Activated T-cell treated with anti-CD3 and anti-CD28 coated beads for 1 hour (primary cell): ENCODE results near the gene ATP5ME.
"Not testable (repeated sequence)": the region's sequence is repeated elsewhere in the genome, so short reads cannot be mapped to it uniquely, and the experiment has no call there.

Experiments
- DNase-seq: peaks from one replicate; pipeline ENCODE4 v3.0.0-alpha.2; 2020; ENCODE audit warnings: low read depth

ATP5ME gene, protein sequence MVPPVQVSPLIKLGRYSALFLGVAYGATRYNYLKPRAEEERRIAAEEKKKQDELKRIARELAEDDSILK

DNA sequence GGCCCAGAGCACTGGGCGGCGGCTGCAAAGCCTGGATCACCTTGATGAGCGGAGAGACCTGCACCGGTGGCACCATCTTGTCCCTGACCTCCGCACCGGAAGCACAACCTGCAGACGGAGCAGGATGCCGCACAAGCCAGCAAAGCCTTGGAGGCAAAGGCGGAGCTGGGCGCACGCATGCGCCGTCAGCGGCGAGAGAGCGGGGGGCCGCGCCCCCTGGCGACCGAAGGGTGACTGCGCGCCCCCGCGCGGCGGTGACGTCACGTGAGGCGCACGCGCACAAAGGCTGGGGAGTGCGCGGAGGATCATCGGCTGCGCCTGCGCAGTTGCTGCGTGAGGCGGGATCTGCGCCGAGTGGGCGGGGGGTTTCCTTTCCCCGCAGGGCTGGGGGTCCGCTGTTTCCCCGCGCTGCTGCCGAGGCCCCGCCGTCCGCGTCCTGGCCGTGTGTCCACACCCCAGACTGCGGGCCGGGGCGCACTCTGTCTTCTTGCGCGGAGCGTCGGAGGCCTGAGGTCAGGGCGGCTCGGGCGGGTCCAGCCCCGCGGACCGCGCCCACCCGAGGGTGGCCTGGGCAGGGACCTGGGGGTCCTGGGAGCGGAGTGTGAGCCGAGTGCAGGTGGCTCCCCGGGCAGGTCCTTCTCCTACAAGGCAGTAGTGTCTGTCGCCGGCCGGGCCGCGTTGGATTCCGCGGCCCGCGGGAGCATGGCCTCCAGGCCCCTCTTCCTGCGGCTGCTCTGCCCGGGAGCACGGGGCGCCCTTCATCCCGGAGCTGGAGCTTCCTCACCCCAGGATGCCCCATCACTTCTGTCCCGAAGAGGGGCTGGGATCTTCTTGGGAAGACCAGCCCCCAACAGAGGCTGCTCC lies at the start of gene ATP5ME, which contains the start of gene MYL5:
Gene ATP5ME, minus strand, starts transcription at position 105 of the 864 bp plus-strand sequence. Its CDS starts 29 bp downstream, at position 76.
Gene MYL5, plus strand, starts transcription at position 371 of the 864 bp plus-strand sequence. CDS start 3,485 bp downstream, outside the sequence.
- peak; percentile 95 for DNase-seq

DNA sequence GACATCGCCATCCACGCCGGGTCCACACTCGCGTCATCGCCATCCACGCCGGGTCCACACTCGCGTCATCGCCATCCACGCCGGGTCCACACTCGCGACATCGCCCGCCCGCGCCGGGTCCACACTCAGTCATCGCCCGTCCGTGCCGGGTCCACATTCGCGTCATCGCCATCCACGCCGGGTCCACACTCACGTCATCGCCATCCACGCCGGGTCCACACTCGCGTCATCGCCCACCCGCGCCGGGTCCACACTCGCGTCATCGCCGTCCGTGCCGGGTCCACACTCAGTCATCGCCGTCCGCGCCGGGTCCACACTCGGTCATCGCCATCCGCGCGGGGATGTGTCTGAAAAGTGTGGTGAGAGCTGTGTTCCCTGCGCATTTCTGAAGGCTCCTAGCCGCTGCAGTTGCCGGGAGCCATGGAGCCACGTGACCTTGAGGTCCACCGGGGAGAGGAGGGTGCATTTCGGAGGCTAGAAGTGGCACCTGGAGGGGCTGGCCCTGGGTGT lies 48.8 kb upstream of the ATP5ME start:
- no peak for DNase-seq

DNA sequence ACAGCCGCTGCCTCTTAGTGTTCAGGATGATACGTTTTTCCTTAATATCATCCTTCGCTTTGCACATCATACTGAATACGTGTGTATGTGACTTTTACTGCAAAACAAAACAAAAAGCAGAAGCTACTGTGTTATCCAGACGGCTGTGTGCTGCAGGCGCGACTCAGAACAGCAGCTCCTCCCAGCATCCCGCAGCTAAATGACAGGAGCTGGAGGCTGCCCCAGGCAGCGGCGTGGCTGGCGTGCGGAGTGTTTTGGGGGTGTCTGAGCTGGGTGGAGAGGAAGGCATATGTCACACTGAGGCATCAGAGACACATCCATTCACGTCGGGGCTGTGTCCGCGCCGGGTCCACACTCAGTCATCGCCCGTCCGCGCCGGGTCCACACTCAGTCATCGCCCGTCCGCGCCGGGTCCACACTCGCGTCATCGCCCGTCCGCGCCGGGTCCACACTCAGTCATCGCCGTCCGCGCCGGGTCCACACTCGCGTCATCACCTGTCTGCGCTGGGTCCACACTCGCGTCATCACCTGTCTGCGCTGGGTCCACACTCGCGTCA lies 48.2 kb upstream of the ATP5ME start:
- no peak for DNase-seq

DNA sequence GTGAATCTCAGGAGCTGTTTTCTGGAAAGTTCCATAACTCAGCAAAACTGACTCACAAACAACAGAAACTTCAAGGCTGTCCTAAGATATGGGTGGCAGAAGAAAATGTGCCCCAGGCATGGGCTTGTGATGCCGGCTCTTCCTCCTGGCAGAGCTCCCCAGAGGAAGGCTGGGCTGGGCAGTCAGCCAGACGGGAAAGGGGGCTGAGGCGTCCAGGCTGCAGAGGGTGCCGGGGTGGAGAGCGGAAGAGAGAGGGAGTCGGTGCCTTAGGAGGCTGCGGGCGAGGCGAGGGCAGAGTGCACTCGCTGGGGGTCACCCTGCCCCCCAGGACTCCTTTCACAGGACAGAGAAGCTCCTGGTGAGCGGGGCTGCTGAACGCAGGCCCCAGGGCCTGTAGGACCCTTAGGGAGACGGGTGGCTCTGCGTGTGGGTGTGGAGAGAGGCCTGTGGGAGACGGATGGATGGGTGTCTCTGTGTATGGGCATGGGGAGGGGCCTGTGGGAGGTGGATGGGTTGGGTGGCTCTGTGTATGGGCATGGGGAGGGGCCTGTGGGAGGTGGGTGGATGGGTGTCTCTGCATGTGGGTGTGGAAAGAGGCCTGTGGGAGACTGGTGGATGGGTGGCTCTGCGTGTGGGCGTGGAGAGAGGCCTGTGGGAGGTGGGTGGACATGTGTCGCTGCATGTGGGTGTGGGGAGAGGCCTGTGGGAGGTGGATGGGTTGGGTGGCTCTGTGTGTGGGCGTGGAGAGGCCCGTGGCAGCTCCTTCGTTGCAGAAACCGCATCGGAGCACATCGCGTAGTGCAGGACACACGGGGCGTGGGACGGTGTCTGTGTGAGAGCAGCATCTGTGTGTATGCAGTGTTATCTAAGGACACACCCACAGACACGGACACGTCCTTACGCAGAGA lies 47.4 kb upstream of the ATP5ME start:
- DNase-seq = no peak

DNA sequence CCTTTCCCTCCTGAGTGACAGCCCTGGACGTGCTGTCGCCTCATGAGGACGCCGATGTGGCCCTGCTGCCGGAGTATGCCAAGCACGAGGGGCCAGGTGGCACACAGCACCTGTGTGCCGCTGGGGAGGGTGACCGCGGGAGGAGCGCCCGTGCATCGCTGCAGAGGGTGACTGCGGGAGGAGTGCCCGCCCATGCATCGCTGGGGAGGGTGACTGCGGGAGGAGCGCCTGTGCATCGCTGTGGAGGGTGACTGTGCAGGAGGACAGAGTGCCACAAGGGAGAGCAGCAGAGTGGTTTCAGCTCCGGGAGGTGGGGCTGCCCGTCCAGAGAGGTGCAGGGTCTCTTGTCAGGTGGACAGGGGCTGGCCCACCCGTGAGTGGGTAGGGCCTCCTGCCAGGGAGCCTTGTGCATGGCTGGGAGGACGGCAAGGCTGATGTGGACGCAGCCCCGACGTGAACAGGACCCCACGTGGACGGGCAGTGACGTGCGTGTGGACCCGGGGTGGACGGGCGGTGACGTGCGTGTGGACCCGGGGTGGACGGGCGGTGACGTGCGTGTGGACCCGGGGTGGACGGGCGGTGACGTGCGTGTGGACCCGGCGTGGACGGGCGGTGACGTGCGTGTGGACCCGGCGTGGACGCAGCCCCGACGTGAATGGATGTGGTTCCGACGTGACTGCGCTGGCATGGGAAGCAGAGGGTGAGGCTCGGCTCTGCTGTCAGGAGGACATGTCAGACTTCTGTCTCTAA lies 46.2 kb upstream of the ATP5ME start:
- no peak for DNase-seq

DNA sequence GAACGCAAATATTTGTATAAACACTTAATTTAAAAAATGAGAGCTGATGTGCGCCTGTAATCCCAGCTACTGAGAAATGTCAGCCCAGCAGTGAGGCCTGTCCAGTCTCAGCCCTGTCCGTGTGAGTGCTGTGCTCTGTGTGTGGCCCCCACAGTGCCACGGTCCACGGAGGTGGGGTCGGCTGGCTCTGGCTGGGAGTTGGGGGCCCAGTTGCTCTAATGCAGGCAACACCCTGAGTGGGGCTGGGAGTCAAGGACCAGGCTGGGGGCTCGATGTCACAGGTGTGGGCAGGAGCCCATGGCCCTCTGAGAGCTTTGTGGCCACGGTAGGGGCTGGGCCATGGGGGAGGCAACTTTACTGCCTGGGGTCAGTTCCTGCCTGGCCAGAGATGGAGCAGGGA lies 44.4 kb upstream of the ATP5ME start:
- DNase-seq = no peak

DNA sequence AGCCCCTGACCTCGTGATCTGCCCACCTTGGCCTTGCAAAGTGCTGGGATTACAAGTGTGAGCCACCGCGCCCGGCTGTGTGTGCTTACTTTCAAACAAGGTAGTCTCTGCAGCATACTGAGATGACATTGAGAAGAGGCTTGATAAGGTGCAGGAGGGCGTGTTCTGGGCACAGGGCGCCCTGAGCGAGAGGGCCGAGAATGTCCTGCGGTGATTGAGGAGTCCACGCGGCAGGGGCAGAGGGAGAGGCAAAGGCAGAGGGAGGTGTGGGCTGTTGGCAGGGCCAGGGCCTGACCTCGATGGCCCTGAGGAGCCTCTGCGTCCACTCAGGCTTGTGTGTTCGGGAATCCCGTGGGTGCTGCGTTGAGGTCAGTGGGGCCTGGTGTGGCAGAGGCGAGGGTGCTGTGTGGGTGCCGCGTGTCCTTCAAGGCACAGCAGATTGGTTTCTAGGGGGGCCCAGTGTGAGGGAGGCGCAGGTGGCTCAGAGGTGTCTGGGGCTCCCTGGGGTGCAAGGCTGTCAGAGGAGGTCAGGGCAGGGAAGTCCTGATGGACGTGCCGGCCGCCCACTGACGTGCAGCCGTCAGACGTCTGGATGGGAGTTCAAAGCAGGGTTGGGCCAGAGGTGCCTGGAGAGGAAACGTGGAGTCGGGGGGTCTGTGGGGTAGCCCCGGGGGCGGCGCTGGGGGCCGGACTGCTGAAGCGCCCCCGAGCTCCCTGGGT lies 43.7 kb upstream of the ATP5ME start:
- DNase-seq = no peak

DNA sequence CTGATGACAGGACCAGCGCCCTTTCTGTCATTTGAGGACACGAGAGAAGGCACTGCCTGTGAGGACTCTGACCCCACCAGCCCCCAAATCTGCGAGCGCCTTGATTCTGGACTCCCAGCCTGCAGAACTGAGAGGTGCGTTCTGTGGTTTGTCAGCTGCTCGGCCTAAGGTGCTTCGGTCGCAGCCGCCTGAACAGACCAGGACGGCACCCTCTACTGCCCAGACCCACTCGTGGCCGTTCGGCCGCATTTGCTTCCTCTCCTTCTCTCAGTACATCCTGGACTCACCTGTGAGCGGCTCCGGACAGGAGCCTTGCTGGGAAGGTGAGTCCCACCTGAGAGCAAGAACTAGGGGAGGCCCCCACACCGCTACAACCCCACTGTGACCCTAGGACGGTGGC lies 40.0 kb upstream of the ATP5ME start:
- no peak for DNase-seq

DNA sequence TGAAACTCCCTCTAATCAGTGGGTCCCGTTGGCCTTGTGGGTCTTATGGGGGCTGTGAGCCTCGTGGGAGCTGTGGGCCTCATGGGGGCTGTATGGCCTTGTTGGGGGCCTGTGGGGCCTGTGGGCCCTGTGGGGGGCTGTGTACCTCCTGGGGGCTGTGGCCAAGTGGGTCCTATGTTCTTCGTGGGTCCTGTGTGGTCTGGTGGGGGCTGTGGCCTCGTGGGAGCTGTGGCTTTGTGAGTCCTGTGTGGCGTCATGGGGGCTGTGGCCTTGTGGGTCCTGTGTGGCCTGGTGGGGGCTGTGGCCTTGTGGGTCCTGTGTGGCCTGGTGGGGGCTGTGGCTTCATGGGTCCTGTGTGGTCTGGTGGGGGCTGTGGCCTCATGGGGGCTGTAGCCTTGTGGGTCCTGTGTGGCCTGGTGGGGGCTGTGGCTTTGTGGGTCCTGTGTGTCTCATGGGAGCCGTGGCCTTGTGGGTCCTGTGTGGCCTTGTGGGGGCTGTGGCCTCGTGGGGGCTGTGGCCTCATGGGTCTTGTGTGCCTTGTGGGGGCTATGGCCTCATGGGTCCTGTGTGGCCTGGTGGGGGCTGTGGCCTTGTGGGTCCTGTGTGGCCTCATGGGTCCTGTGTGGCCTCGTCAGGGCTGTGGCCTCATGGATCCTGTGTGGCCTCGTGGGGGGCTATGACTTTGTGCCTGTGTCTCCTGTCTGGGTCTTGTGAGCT lies 39.0 kb upstream of the ATP5ME start:
- DNase-seq = no peak

DNA sequence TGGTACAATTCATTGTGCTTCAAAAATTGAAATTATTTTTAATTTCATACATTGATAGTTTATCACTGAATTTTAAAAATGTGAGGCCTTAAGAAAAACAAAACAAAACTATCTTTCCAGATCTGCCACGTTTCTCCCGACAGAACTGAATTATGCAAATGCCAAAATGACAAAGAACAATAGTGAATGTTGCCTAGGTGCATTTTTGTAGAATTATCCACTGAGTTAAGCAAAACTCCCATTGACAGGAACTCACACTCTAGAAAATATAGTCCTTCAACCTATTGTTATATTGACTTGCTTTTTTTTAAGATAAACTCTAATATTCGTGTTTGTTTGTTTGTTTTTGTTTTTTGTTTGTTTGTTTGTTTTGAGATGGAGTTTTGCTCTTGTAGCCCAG lies 38.0 kb upstream of the ATP5ME start:
- DNase-seq = no peak

DNA sequence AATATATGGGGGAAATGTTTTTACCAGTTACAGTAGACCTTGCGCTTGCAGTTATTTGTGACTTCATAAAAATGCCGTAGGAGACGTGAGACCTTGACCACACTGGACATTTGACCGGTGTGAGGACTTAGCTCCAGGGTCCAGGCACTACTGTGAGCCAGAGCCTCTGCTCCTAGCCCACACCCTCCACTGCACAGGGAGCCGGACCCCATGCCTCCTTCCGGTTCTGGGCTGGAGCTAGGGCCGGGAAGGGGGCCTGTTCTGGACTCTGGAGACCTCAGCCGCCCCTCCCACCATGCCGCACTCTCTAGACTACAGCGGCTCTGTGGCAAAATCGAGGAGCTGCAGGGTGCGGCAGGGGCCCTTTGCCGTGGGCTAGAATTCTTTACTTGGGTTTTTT lies 36.8 kb upstream of the ATP5ME start:
- DNase-seq = no peak

DNA sequence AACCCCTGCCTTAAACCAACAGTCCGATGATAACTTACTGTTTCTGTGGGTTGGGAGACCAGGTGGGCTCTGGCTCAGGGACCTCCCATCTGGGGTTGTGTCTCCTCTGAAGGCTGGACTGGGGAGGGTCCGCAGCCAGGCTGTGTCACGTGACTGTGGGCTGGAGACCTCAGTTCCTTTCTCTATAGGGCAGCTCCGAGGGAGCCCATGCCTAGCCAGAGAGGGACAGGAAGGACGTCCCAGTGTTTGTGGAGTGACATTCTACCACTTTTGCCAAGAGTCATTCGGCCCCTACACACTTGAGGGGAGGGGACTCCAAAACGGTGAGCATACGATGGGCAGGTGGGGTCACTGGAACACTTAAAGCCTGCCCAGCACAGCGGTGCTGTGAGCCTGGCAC lies 36.0 kb upstream of the ATP5ME start:
- DNase-seq = no peak

DNA sequence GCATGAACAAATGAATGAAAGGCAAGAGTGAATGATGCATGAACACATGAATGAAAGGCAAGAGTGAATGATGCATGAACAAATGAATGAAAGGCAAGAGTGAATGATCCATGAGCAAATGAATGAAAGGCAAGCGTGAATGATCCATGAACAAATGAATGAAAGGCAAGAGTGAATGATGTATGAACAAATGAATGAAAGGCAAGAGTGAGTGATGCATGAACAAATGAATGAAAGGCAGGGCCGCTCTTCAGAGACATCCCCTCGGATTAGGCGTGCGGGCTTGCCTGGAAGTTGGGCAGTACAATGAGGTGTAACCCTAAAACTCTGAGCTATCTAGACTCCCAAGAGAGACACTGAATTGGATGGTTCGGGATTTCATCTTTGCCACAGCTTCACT lies 35.3 kb upstream of the ATP5ME start:
- DNase-seq = no peak

DNA sequence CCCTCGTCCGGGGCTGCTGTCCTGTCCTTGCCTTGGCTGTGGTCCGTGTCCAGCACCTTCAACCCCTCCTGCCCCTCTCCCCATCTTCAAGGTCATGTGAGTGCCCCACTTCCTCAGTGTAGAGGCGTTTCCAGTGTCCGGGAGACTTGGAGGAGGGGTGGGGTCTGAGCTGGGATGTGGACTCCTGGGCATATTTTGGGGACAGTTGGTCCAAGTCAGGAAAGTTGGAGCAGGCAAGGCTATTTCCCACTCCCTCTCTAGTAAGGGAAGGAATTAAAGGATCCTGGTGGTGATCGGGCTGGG lies 34.5 kb upstream of the ATP5ME start:
- no peak for DNase-seq

DNA sequence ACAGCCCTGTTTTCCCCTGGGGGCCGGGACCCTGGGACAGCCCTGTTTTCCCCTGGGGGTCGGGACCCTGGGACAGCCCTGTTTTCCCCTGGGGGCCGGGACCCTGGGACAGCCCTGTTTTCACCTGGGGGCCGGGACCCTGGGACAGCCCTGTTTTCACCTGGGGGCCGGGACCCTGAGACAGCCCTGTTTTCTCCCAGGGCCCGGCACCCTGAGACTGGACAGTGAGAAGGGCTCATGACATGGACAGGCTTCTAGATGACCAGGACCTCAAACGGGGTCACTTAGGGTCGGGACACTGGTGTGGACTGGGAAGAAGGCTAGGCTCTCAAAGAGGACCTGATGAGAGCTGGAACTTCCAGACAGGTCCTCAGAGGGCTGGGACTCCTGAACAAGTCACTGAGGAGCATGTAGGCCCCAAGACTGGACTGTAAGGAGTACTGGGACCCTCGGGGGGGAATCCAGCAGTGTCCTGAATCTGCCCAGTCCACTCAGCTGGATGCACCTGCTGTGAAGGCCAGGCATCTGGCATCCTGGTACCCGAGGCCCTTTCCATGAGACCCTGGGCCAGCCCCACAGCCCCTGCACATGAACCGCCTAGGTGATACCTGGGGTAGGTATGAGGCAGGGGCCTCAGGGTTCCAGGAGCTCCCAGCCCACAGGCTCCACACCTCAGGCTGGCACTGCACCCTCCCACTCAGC lies 34.0 kb upstream of the ATP5ME start:
- DNase-seq = no peak

DNA sequence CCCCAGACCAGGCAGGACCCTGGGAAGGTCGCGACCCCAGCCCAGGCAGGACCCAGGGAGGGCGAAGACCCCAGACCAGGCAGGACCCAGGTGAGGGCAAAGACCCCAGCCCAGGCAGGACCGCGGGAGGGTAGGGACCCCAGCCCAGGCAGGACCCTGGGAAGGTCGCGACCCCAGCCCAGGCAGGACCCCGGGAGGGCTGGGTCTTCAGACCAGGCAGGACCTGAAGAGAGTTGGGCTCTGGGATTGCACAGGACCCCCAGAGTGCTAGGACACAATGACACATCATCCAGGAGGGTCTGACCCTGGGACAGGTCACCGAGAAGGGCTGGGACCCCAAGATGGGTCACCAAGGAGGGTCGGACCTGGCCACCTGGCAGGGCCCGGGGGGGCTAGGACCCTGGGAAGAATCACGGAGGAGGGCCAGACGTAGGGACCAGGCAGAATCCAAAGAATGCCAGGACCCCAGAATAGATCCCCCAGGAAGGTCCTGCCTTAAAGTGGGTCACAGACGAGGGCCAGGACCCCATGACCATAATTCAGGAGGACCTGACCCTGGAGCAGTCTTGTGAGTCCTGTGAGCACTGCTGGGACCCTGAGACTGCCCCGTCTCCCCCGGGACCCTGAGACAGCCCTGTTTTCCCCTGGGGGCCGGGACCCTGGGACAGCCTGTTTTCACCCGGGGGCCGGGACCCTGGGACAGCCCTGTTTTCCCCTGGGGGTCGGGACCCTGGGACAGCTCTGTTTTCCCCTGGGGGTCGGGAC lies 32.9 kb upstream of the ATP5ME start:
- DNase-seq = no peak

DNA sequence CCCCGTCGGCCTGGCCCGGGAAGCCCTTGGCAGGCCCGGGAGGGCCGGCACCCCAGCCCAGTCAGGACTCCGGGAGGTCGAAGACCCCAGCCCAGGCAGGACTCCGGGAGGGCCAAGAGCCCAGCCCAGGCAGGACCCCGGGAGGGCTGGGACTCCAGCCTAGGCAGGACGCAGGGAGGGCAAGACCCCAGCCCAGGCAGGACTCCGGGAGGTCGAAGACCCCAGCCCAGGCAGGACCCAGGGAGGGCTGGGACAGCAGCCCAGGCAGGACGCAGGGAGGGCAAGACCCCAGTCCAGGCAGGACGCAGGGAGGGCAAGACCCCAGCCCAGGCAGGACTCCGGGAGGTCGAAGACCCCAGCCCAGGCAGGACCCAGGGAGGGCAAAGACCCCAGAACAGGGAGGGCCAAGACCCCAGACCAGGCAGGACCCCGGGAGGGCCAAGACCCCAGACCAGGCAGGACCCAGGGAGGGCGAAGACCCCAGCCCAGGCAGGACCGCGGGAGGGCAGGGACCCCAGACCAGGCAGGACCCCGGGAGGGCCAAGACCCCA lies 32.1 kb upstream of the ATP5ME start:
- not testable (repeated sequence) for DNase-seq

DNA sequence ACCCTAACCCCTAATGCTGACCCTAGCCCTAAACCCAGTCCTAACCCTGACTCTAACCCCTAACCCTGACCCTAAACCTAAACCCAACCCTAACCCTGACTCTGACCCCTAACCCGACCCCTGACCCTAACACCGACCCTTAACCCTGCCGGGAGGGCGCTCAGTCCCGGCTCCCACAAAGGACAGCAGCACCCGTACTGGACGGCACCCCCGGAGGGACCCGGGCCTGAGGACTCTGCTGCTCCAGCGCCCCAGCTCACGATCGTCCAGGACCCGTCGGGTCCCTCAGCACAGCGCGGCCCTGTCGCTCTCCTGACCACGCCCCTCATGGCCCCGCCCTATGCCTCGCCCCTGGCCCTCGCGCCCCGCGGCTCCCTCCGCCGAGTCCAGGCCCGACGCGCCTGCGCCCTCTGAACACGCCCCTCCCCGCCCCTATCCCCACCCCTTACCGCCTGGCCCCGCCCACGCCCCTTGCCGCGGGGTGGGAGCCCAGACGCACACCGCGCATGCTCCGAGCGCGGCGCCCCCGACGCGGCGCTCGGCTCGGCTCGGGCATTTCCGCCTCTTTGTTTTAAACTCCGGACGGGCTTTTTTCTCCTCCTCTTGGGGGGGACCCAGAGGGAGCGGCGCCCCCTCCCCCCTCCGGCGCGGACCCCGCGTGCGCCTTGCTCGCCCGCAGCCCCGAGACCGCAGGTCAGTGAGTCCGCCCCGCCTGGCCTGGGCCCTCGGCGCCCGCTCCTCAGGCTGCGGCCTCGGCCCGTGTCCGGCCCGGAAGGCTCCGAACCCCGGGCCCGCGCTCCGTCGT lies 31.4 kb upstream of the ATP5ME start, which contains the start of gene PCGF3:
Gene PCGF3, plus strand, starts transcription at position 555 of the 805 bp plus-strand sequence. CDS start 27,849 bp downstream, outside the sequence.
- DNase-seq = peak; percentile 96
